ENCODE data around the gene LRRC36. TPM values are rescaled to one million over a fixed set of nuclear protein-coding genes. Genes with fewer than 3 reads are reported as not detected.

The LRRC36 gene
- total and polyA plus RNA-seq, 10 donors = 0.46 to 2.3 (median 0.74) TPM; not detected in 3

DNA sequence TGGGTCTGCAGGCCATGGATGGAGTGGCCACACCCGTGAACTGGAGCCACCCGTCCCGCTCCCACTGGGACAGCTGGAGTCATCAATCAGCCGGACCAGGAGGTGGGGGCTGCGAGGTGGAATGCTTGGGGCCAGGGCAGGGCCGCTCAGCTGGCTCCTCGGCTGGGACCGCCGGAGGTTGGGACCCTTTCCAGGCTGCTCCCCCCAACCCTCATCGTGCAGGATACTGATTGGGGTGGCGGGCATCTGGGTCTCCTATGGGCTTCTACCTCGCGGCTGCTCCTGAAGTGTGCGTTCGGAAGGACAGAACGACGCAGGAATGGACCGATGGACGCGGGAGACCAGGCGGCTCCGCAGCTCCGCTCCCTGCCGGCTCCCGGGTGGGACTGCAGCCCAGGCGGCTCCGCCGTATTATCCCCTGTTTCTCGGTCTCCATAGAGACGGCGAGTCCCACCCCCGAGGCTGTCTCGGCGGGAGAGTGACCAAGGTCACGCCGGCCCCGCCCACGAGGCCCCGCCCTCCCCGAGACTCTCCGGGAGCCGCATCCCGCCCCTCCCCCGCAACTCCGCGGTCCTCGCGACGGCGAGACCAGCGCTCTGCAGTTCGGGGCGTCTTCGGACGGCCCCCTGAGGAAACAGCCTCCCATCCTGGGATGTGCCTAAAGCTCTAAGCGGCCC, 66.6 kb downstream of the LRRC36 start, which contains the start of gene TPPP3:
Gene TPPP3 (minus strand): TSS at position 388 of the 677 bp plus-strand sequence. CDS start 2,387 bp downstream, outside the sequence.
- no peaks in the 10 kb centered on the region for H3K9me3 ChIP-seq
- WGBS, 5 donors = 5 to 39% (median 10%) methylated on average over 4 to 56 of the region's 56 CpGs
- H3K4me1 ChIP-seq = peaks cover 31 to 88% (median 56%) of the 10 kb centered on the region in 6 donors
- H3K4me3 ChIP-seq = peak within 1 kb of the TSS in 7 of 8 donors; percentile 25 to 62 (median 32)
- peak; percentile 88 for DNase-seq
- H3K27me3 ChIP-seq (replicated peaks in 1 of 7) = peaks cover 0 to 46% (median 19%) of the 10 kb centered on the region in 7 donors
- peak within 1 kb of the TSS in 7 of 8 donors; percentile 27 to 69 (median 36) for H3K27ac ChIP-seq
- TF ChIP-seq, protein P1, sequence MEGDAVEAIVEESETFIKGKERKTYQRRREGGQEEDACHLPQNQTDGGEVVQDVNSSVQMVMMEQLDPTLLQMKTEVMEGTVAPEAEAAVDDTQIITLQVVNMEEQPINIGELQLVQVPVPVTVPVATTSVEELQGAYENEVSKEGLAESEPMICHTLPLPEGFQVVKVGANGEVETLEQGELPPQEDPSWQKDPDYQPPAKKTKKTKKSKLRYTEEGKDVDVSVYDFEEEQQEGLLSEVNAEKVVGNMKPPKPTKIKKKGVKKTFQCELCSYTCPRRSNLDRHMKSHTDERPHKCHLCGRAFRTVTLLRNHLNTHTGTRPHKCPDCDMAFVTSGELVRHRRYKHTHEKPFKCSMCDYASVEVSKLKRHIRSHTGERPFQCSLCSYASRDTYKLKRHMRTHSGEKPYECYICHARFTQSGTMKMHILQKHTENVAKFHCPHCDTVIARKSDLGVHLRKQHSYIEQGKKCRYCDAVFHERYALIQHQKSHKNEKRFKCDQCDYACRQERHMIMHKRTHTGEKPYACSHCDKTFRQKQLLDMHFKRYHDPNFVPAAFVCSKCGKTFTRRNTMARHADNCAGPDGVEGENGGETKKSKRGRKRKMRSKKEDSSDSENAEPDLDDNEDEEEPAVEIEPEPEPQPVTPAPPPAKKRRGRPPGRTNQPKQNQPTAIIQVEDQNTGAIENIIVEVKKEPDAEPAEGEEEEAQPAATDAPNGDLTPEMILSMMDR (IDR thresholded peaks at IDR 0.05 in 8 of 11, conservative IDR thresholded peaks at IDR 0.05 in 3 of 11) = peak; percentile 20 to 81 (median 68)
- TF ChIP-seq POLR2AphosphoS5 (IDR thresholded peaks at IDR 0.05) (peak; percentile 16 to 74 (median 73)), POLR2A (IDR thresholded peaks at IDR 0.05) (no peak)
- H3K36me3 ChIP-seq = no peaks in the 10 kb centered on the region
- intact Hi-C loops (cut with DNase I; ENCODE audit: low total_unique reads) = no loop called here

- peak overlapping the region in 7 of 8 donors; percentile 24 to 62 (median 32) for H3K4me3 ChIP-seq
- peak; percentile 69 for DNase-seq
- TF ChIP-seq, protein P1 (IDR thresholded peaks at IDR 0.05 in 8 of 11, conservative IDR thresholded peaks at IDR 0.05 in 3 of 11) = no peak
- intact Hi-C loops (cut with DNase I; ENCODE audit: low total_unique reads) = no loop called here
- H3K9me3 ChIP-seq = no peaks in the 10 kb centered on the region
- peaks cover 0 to 46% (median 19%) of the 10 kb centered on the region in 7 donors for H3K27me3 ChIP-seq (replicated peaks in 1 of 7)
- H3K36me3 ChIP-seq = no peaks in the 10 kb centered on the region
- H3K4me1 ChIP-seq = peaks cover 31 to 92% (median 58%) of the 10 kb centered on the region in 6 donors
- WGBS, 5 donors = 9 to 20% (median 9%) methylated on average over 13 to 20 of the region's 20 CpGs
- H3K27ac ChIP-seq = peak overlapping the region in 7 of 8 donors; percentile 7 to 69 (median 36)
These were observed 67.2 kb downstream of the LRRC36 start for GRCh38 chr16:67393788-67394154.

DNA sequence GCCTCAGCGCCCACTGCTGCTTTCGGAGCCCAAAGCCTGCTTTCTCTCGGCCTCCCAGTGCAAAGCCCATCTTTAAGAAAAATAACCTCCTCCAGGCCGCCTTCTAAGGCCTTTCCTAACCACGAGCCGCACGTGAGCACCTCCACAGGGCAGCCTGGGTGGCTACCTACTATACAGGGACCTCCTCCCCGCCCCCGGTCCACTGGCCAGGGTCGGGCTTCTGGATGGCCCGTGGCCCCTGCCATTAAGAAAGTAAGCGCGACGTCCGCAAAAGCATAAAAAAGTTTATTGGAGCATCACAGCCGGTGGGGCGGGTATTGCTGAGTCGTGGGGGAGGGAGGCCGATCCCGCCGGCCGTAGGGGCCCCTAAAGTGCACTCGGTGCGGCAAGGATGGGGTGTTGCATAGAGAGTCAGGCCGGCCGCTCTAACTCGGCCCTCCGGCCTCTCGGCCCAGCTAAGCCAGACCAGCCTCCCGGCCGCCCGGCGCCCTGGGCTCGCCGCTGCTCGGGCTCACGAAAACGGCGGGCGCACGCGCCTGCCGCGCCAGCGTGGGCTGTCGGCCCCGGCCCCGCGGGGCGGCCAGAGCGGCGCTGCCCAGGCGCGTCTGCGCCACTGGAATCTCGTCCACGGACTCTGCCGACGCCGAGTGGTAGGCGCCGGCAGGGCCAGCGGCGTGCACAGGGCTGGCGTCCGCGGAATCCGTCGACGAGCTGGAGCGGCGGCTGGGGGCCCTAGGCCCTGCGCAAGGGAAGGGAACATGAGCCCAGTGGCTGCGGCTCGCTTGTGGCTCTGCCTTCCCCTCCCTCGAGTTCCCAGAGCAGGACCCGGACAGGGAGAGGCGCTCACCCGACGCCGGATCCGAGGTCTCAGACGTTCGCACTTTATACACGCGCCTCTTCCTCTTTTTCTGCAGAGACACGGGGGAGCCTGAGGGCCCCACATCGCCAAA, 67.8 kb downstream of the LRRC36 start:
- TF ChIP-seq POLR2AphosphoS5 (IDR thresholded peaks at IDR 0.05) = peak in 2 of 3 donors; percentile 50 to 65
- no peak for TF ChIP-seq POLR2A (IDR thresholded peaks at IDR 0.05)
- TF ChIP-seq, protein P1 (IDR thresholded peaks at IDR 0.05 in 8 of 11, conservative IDR thresholded peaks at IDR 0.05 in 3 of 11) = peak in 1 of 11 experiments; percentile 14
- Histone ChIP-seq H3K36me3 (no peaks in the 10 kb centered on the region), H3K27ac (peak overlapping the region in 5 of 8 donors; percentile 7 to 69 (median 38)), H3K9me3 (no peaks in the 10 kb centered on the region), H3K4me1 (peaks cover 31 to 96% (median 64%) of the 10 kb centered on the region in 6 donors), H3K4me3 (peak overlapping the region in 7 of 8 donors; percentile 24 to 62 (median 32)), H3K27me3 (replicated peaks in 1 of 7) (peaks cover 0 to 51% (median 19%) of the 10 kb centered on the region in 7 donors)
- DNase-seq = peak; percentile 79
- intact Hi-C loops (cut with DNase I; ENCODE audit: low total_unique reads) = no loop called here
- WGBS, 5 donors = 11 to 22% (median 14%) methylated on average over 34 to 88 of the region's 88 CpGs
